HCT116 (cell line): ENCODE results near the gene SLCO1A2. TPM values are rescaled to one million over a fixed set of nuclear protein-coding genes. Genes with fewer than 3 reads are reported as not detected.

Source experiments
- ATAC-seq: fragments of 200-7000 bp; cut with Tn5 transposase; 2 replicates; pipeline ENCODE4 v1.9.1; 2020; ENCODE audit warnings: mild to moderate bottlenecking, moderate library complexity
- BruUV-seq: library from RNA; stranded (reverse); fragments of 400-500 nt; replicated peaks from 2 replicates; lab custom pipeline; 2021; lab: Mats Ljungman, UMichigan
- CTCF ChIA-PET: fragments of 300-600 bp; sonication (Branson Sonifier 250); formaldehyde crosslinking; loops from one replicate; lab custom pipeline; 2021; ENCODE audit warnings: antibody characterized with exemption; lab: Charles Lee
- POLR2A ChIA-PET: fragments of 300-600, 350-600 bp; sonication (Branson Sonifier 250); formaldehyde crosslinking; loops from one replicate; lab custom pipeline; 2021; ENCODE audit warnings: antibody characterized with exemption; lab: Charles Lee
- RAD21 ChIA-PET, 2 experiments: fragments of 300-600 bp; sonication (Branson Sonifier 250); formaldehyde crosslinking; loops; one replicate each; lab custom pipeline; 2023; ENCODE audit warnings: low total read pairs in 2 of 2; ENCODE audit not compliant: uncharacterized antibody in 2 of 2, unreplicated experiment in 2 of 2, low non-redundant PET in 1 of 2; lab: Charles Lee
- DNase-seq: peaks from one replicate; pipeline ENCODE4 v3.0.0-alpha.2; 2010; ENCODE audit warnings: low read depth, low spot score
- H2AFZ ChIP-seq: fragments of 200-600 bp; shearing (Covaris generic), sonication (generic); 2 replicates; pipeline ENCODE4 v1.6.1; 2017; ENCODE audit warnings: low read depth, mixed run types, mixed read lengths, antibody characterized with exemption, low read length; ENCODE audit not compliant: poor library complexity, severe bottlenecking
- H3K27ac ChIP-seq: 2 replicates; pipeline ENCODE4 v1.5.1; 2012; ENCODE audit warnings: low read depth, low read length
- H3K27me3 ChIP-seq: fragments of 200-600 bp; sonication (generic); 2 replicates; pipeline ENCODE4 v1.6.1; 2016; ENCODE audit warnings: mixed run types, low read length, mixed read lengths; ENCODE audit not compliant: insufficient read depth
- H3K36me3 ChIP-seq, 2 experiments: fragments of 200-500 bp in 1 of 2; fragments of 200-600 bp in 1 of 2; sonication (Bioruptor generic) in 1 of 2; sonication (generic) in 1 of 2; 2 replicates each; pipeline versions ENCODE4 v1.5.1 to v1.6.1; 2014 to 2016; ENCODE audit warnings: low read length in 2 of 2, inconsistent platforms in 1 of 2, mixed read lengths in 1 of 2, mixed run types in 1 of 2; ENCODE audit not compliant: insufficient read depth in 2 of 2, control insufficient read depth in 1 of 2
- H3K4me1 ChIP-seq, 2 experiments: fragments of 200-600 bp in 1 of 2; sonication (generic) in 1 of 2; 2 replicates each; pipeline versions ENCODE4 v1.5.1 to v1.6.1; 2012 to 2017; ENCODE audit warnings: low read length in 2 of 2, inconsistent platforms in 1 of 2, mild to moderate bottlenecking in 1 of 2, mixed read lengths in 1 of 2, mixed run types in 1 of 2, moderate library complexity in 1 of 2; ENCODE audit not compliant: insufficient read depth in 2 of 2, control insufficient read depth in 1 of 2
- H3K4me2 ChIP-seq: fragments of 200-600 bp; sonication (generic); 2 replicates; pipeline ENCODE4 v1.6.1; 2017; ENCODE audit warnings: mixed run types, low read length, mixed read lengths
- H3K4me3 ChIP-seq, 2 experiments: fragments of 200-600 bp in 1 of 2; sonication (generic) in 1 of 2; replicated peaks in 1 of 2; 2 replicates each; pipeline ENCODE4 v1.5.1; 2011 to 2016; ENCODE audit warnings: low read length in 2 of 2, control low read depth in 1 of 2, low read depth in 1 of 2, mild to moderate bottlenecking in 1 of 2, mixed read lengths in 1 of 2, mixed run types in 1 of 2
- H3K79me2 ChIP-seq: fragments of 200-600 bp; sonication (generic); 2 replicates; pipeline ENCODE4 v1.6.1; 2017; ENCODE audit warnings: mild to moderate bottlenecking, mixed run types, low read length, moderate library complexity, mixed read lengths; ENCODE audit not compliant: insufficient read depth
- H3K9ac ChIP-seq: fragments of 200-600 bp; sonication (generic); 2 replicates; pipeline ENCODE4 v1.6.1; 2016; ENCODE audit warnings: low read length, mixed read lengths
- H3K9me2 ChIP-seq: fragments of 200-600 bp; sonication (generic), shearing (Covaris generic); 2 replicates; pipeline ENCODE4 v1.6.1; 2017; ENCODE audit warnings: mixed run types, mild to moderate bottlenecking, moderate library complexity; ENCODE audit not compliant: insufficient read depth
- H3K9me3 ChIP-seq, 2 experiments: fragments of 200-500 bp in 1 of 2; fragments of 200-600 bp in 1 of 2; sonication (Bioruptor generic) in 1 of 2; sonication (generic) in 1 of 2; 2 replicates each; pipeline ENCODE4 v1.6.1; 2014 to 2017; ENCODE audit warnings: low read length in 2 of 2, mixed read lengths in 2 of 2, inconsistent platforms in 1 of 2, low read depth in 1 of 2, mild to moderate bottlenecking in 1 of 2, mixed run types in 1 of 2, moderate library complexity in 1 of 2; ENCODE audit not compliant: control insufficient read depth in 1 of 2, insufficient read depth in 1 of 2
- H4K20me1 ChIP-seq: fragments of 200-600 bp; sonication (generic), shearing (Covaris generic); 2 replicates; pipeline ENCODE4 v1.6.1; 2017; ENCODE audit warnings: mixed run types, mild to moderate bottlenecking, moderate library complexity; ENCODE audit not compliant: insufficient read depth
- CEBPB ChIP-seq: IDR thresholded peaks from 2 replicates; pipeline ENCODE4 v1.6.1; 2012; ENCODE audit warnings: low read depth
- JUND ChIP-seq: IDR thresholded peaks from 2 replicates; pipeline ENCODE4 v1.6.1; 2012
- RAD21 ChIP-seq: IDR thresholded peaks from 2 replicates; pipeline ENCODE4 v1.6.1; 2012; ENCODE audit warnings: low read depth, mild to moderate bottlenecking
- SP1 ChIP-seq: IDR thresholded peaks from 2 replicates; pipeline ENCODE4 v1.6.1; 2012; ENCODE audit warnings: low read depth
- TCF7L2 ChIP-seq: IDR thresholded peaks from 2 replicates; pipeline ENCODE4 v1.7.0; 2011; ENCODE audit warnings: borderline replicate concordance, inconsistent platforms; ENCODE audit not compliant: insufficient read depth, insufficient read length; ENCODE audit errors: extremely low read depth
- ZNF274 ChIP-seq: fragments of 200-500 bp; sonication (Bioruptor generic); IDR thresholded peaks from 2 replicates; pipeline ENCODE4 v1.6.1; 2014; ENCODE audit warnings: mild to moderate bottlenecking, low read depth, low read length, inconsistent platforms
- intact Hi-C: fragments of 100-400 bp; cut with micrococcal nuclease; formaldehyde crosslinking; loops from 2 replicates; pipeline ENCODE4 v1.10.0; 2022
- total RNA-seq: library from RNA; stranded (reverse); gene quantifications from one replicate; pipeline ENCODE4 v1.2.1, GENCODE V29; 2021; ENCODE audit not compliant: unreplicated experiment
- TF ChIP-seq, protein P1 (sequence below), 3 experiments: fragments of 200-600 bp in 1 of 3; sonication (generic) in 1 of 3; IDR thresholded peaks in 2 of 3; conservative IDR thresholded peaks in 1 of 3; 2 replicates each; pipeline ENCODE4 v1.5.1; 2012 to 2017; ENCODE audit warnings: low read depth in 2 of 3, low read length in 2 of 3, antibody characterized with exemption in 1 of 3, borderline replicate concordance in 1 of 3, control low read depth in 1 of 3, mild to moderate bottlenecking in 1 of 3, mixed read lengths in 1 of 3, mixed run types in 1 of 3, moderate library complexity in 1 of 3; ENCODE audit not compliant: insufficient read depth in 1 of 3

SLCO1A2 gene
- total RNA-seq, 1 experiment from 2014 or later = 0.49 TPM

DNA sequence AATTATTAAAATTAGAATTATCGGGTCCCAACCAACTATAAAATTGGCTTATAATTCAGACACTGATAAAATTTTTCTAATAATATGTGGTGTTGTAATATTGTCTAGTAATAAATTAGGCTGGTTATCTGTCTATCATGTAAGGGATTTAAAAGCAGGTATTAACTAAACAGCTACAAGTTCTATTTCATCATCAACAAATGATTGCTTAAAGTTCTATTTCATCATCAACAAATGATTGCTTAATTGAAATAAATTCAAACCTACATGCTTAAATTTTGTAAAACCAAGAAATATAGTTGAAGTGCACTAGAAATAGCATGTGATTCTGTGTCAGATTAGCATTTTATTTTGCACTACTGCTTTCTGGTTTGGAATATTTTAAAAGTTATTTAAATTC is 34.1 kb downstream of the SLCO1A2 start:
- Histone ChIP-seq H3K79me2 (no peaks in the 10 kb centered on the region), H3K36me3 (no peaks in the 10 kb centered on the region), H3K4me2 (no peak overlapping the region), H3K9me3 (no peaks in the 10 kb centered on the region), H3K9ac (no peak overlapping the region), H3K4me1 (no peaks in the 10 kb centered on the region), H4K20me1 (no peaks in the 10 kb centered on the region), H3K9me2 (no peaks in the 10 kb centered on the region), H3K4me3 (no peak overlapping the region), H2AFZ (no peak overlapping the region), H3K27ac (no peak overlapping the region), H3K27me3 (no peaks in the 10 kb centered on the region)
- DNase-seq (no peak), ATAC-seq (no peak)
- TF ChIP-seq ZNF274 = no peak
- TF ChIP-seq TCF7L2 = no peak
- TF ChIP-seq SP1 = no peak
- TF ChIP-seq, protein P1, sequence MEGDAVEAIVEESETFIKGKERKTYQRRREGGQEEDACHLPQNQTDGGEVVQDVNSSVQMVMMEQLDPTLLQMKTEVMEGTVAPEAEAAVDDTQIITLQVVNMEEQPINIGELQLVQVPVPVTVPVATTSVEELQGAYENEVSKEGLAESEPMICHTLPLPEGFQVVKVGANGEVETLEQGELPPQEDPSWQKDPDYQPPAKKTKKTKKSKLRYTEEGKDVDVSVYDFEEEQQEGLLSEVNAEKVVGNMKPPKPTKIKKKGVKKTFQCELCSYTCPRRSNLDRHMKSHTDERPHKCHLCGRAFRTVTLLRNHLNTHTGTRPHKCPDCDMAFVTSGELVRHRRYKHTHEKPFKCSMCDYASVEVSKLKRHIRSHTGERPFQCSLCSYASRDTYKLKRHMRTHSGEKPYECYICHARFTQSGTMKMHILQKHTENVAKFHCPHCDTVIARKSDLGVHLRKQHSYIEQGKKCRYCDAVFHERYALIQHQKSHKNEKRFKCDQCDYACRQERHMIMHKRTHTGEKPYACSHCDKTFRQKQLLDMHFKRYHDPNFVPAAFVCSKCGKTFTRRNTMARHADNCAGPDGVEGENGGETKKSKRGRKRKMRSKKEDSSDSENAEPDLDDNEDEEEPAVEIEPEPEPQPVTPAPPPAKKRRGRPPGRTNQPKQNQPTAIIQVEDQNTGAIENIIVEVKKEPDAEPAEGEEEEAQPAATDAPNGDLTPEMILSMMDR (IDR thresholded peaks at IDR 0.05 in 2 of 3, conservative IDR thresholded peaks at IDR 0.05 in 1 of 3; ENCODE audit: borderline replicate concordance in 1 of 3, insufficient read depth in 1 of 3, low read depth in 2 of 3, low read length in 2 of 3) = no peak
- TF ChIP-seq JUND = no peak
- BruUV-seq = no TSS peak
- ChIA-PET CTCF (no interaction called here), RAD21 (interaction anchor here in 1 of 2 experiments (0.6 kb wide), 1 partner anchor 144 kb away, joined by 3 read pairs; no protein-coding TSS in a partner anchor), POLR2A (no interaction called here)
- intact Hi-C loops = no loop called here

DNA sequence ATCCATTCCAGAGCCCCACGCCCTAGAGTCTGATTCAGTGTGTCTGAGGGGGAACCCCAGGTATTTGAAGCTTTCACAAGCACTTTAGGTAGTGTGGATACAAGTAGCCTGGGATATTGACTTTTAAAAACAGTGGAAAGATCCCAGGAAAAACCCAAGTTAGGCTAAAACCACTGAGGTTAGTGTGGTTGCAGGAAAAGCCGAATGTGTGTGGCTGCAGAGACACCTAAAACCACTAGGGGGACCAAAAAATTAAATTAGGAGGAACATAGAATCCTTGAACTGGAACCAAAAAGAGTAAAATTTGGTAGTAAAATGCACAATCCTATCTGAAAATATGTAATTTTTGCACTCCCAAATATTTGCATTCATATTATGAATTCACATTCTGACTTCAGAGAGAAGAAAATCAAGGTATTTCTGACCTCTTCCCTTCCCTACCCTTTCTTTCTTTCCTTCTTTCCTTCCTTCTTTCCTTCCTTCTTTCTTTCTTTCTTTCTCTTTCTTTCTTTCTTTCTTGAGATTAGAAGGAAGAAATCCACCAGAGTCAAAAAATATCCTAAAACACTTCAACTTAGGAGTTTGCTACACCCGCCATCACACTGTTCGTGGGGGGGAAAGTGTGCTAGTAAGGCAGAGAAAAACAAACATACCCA is 37.8 kb downstream of the SLCO1A2 start:
- no peaks in the 10 kb centered on the region for H3K36me3 ChIP-seq
- no peak overlapping the region for H3K27ac ChIP-seq
- ATAC-seq (peak; percentile 70), DNase-seq (no peak)
- CTCF ChIA-PET = interaction anchor here (0.6 to 1.0 kb wide), 3 partner anchors 20 to 384 kb away, joined by 3 read pairs; no protein-coding TSS in a partner anchor
- H2AFZ ChIP-seq = peak overlapping the region; percentile 93
- TF ChIP-seq CEBPB (no peak), RAD21 (peak; percentile 36)
- TF ChIP-seq, protein P1 (IDR thresholded peaks at IDR 0.05 in 2 of 3, conservative IDR thresholded peaks at IDR 0.05 in 1 of 3; ENCODE audit: borderline replicate concordance in 1 of 3, insufficient read depth in 1 of 3, low read depth in 2 of 3, low read length in 2 of 3) = peak; percentile 31 to 76 (median 74); a peak in 5 of 6 replicates
- H3K9ac ChIP-seq = no peak overlapping the region
- no peaks in the 10 kb centered on the region for H3K9me2 ChIP-seq
- H3K4me2 ChIP-seq = no peak overlapping the region
- no TSS peak for BruUV-seq
- H3K79me2 ChIP-seq = no peaks in the 10 kb centered on the region
- POLR2A ChIA-PET = no interaction called here
- no peaks in the 10 kb centered on the region for H3K4me1 ChIP-seq
- H3K9me3 ChIP-seq = no peaks in the 10 kb centered on the region
- intact Hi-C loops = loop anchor here (5.0 kb wide), 1 partner anchor 380 kb away; no protein-coding TSS in a partner anchor
- RAD21 ChIA-PET = no interaction called here
- H3K4me3 ChIP-seq = no peak overlapping the region
- H4K20me1 ChIP-seq = no peaks in the 10 kb centered on the region
- H3K27me3 ChIP-seq = no peaks in the 10 kb centered on the region
